Stimulated activated CD4-positive, alpha-beta T cell treated with anti-CD3 and anti-CD28 coated beads, Interleukin-12 subunit alpha, Interleukin-12 subunit beta, amount 100 ng/mL, for 4 hours (primary cell): ENCODE data around the gene MT1X.

Experiments used
- DNase-seq: peaks from one replicate; pipeline ENCODE4 v3.0.0-alpha.2; 2020

Gene MT1X

DNA sequence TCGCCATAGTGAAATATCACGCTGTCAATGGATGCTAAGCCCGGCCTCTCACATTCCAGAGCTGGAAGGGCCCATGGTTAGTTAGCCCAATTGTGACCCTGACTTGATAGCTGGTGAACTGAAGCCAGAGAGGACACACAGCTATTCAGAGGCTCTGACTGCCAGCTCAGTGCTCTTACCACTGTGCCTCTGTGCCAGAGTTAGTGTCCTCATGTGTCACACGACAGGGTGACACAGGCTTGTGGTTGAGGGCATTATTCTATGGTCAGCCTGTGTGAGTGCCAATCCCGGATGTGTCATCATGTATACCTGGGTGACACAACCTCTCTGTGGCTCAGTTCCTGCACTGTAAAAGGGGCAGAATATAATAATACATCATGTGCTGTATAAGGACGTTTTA lies 2.5 kb upstream of the MT1X start:
- DNase-seq, result no peak

DNA sequence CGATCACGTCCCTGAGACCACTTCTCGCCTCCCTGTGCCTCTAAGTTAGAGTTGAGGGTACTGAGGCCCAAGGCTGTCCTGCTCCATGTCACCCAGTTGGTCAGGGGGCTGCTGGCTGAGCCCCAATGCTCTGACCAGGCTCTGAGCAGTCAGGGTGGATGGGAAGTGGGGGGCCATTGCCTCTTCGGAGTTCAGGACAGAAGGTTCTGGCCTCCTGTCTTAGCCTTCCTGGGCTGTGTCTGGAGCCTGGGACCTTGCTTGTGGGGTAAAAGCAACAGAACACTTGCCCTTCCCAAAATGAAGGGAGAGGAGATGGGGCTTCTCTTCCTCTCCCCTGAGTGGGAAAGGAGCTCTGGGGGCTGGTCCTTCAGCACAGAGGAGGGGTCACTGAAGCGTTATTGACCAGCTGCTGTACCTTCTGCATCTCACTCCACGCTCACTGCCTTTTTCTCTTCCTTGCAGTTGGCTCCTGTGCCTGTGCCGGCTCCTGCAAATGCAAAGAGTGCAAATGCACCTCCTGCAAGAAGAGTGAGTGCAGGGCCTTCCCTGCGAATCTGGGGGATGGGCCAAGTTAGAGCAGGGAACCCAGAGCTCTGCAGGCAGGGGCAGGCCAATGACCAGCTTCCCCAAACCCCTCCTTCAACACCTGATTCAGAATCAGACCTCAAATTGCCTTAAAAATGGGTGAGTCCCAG lies 580 bp downstream of the MT1X start:
- no peak for DNase-seq

DNA sequence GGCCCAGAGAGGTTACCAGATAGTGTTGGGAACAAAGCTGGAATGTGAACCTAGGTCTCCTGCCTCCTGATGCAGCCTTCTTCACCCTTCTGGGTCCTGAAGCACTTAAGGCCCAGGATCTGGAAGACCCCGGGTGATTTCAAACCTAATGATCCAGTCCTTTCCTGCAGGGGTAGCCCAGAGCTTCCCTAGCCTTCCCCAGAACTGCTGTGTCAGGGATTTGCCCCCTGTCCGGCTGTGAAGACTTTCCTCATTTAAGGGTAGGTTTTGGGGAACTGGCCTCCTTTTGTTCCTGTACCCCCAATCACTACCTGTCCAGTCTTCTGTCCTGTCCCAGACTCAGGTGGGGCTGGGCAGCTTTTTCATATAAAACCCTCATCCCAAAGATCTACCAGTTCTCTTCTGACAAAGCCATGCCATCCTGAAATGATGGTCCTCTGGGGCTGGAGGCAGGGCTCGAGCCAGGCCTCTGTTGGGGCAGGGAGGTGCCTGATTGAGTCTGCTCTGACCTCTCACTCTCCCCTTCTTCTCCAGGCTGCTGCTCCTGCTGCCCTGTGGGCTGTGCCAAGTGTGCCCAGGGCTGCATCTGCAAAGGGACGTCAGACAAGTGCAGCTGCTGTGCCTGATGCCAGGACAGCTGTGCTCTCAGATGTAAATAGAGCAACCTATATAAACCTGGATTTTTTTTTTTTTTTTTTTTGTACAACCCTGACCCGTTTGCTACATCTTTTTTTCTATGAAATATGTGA lies 1.3 kb downstream of the MT1X start:
- no peak for DNase-seq

DNA sequence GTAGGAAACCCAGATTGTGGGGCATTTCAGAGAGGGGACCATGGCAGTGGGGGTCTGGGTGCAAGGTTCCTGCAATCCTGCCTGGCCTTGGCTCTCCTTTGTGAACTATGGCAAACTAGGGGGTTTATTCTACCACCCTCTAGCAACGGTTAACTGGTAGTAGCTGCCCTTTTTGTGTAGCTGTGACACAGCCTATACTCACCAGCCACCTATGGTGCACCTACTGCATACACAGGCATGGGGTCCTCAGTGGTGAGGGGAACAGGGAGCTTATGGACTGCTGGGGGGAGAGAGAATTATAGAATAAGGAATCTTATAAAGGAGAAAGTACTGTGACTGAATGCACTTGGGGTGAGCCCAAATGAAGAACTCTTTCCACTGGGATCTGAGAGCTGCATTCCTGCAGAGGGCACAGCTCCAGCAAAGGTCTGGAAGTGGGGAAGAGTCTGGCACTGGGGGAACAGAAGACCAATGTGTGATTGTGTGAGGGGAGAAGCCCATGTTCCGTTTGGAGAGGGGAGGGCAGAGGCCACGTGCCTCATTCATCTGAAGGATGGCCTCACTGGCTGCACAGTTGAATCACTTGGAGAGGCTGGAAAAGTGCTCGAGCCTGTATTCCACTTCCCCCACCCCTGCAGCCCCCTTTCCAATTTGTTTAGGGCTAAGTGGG lies 2.1 kb downstream of the MT1X start:
- DNase-seq, result no peak

DNA sequence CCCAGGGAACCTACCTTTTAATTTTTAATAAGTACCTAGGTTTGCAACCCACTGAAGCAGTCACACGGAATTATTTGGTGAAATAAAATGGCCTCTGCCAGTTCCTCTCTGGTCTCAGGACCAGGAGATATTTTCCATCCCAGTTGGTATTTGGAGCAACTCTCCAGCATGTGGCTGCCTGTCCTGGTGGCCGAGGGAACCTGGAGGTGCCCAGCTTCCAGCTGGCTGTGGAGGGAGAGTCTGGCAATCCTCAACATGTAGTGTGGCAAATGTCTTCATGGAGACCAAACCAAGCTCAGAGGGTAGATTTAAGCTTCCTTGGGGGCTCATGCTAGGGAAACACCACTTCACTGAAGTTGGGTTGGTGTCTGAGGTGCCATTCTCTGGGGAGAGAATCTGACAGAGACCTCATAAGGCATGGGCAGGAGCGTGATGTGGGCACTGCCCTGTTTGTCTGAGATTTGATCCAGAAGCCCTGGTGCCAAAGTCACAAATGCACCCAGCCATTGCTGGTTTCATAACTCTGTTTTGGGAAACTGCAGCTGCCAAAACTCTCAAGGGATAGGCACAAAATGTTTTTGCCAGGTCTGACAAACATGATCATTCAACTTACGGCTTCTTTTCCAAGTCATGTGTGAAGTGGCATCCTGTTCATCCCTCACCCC lies 2.8 kb downstream of the MT1X start:
- no peak for DNase-seq

DNA sequence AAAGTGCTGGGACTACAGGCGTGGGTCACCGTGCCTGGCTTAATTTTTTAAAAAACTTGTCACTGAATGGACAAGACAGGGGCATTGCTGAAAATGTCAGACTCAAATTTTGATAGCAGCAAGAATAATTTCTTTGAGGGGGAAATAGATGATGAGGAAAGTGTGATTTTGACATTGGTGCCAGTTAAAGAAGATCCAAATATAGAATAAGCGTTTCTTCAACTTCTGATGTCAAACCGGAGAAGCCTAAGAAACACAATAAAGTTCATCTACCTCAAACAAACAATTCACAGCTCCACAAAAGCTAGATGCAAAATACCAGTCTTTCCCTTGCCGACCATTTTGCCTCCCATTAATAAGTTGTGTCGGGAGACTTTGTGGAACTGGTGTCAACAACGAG lies 4.5 kb downstream of the MT1X start:
- no peak for DNase-seq

DNA sequence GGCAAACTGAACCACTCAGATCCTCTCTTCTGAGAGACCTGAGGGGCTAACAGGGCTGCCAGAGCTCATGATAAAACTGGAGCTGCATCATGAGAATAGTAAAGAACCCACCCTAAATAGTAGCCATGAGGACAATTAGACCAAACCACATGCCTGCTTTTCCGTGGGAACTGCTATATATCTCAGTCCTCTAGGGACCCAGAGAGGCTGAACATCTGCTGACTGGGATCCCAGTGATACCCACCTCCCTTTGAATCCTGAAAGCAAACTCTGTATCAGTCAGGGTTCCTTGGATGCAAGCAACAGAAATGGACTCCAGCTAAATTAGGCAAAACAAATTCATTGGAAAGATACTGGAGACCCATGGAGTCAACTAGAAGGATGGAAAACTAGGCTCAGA lies 6.5 kb downstream of the MT1X start:
- DNase-seq, result no peak

DNA sequence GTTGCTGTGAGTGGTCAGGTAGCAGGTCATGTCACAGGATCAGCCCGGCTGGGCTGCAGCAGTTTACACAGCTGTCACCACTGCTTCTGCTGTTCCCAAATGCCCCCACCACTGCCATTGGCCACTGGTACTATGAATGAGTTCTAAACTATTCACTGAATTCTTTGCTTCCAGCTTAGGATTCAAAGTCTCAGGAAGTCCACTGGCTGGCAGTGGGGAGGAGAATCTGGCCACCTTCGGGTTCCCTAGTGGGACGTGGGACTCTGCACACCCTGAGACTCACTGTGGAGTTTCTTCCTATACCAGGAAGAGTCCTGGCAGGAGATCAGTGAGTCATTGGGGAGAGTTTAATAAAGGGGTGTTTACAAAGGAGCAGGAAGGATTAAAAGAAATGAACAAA lies 6.9 kb downstream of the MT1X start:
- DNase-seq, result no peak

DNA sequence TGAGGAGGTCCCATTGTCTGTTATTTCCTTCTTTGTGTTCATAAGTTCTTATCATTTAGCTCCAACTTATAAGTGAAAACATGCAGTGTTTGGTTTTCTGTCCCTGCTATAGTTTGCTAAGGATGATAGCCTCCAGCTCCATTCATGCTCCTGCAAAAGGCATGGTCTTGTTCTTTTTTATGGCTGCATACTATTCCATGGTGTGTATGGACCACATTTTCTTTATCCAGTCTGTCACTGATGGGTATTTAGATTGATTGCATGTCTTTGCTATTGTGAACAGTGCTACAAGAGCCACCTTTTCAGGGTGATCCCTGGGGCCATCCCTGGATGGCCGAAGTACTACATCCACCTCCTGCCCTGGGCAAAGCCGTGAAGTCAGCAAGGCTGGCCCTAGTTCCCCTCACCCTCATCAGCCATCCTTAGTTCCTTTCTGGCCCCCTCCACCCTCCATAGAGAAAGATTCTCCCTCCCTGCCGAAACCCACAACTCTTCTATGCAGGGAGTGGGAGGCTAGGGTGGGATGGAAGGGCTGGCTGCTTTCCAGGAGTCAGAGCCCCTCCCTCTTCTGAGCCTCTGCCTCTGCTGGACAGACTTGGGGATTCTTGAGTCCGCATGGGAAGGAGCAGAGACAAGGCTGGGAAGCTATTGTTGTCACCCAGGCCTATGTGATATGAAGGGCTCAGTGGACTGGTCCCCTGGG lies 8.3 kb downstream of the MT1X start:
- no peak for DNase-seq

DNA sequence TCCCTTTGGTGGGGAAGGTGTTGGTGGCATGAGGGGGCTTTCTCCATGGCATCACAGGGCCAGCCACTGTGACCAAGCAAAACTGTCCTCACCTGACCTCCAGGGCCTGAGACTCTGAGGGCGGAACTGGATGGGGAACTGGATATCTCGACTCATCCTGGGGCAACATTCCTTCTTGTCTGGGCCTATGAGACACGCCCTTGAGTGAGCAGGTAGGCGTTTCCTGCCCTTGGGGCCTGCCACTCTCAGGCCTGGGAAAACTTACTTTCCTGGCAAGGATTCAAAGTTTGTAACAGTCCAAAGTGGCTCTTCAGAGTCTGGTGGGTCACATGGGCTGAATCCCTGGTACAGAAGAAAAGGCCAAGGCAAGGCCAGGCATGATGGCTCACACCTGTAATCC lies 9.6 kb downstream of the MT1X start:
- DNase-seq, result no peak

DNA sequence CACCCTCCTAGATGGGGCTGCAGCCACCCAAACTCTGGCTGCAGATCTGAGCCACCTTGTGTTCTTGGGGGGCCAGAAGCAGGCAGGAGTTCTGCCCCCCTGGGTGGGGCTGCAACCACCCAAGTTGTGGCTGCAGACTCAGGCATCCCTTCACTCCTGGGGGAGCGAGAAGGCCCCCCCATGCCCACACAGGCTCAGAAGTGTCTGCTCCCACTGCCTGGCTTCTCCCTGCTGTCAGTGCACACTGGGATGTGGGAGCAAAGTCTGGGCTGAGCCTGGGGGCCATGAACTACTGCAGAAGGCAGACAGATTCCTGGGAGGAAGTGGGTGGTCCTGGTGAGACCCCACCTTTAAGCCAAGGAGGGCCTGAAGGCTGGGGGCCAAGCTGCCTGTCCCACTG lies 13.0 kb downstream of the MT1X start:
- no peak for DNase-seq

DNA sequence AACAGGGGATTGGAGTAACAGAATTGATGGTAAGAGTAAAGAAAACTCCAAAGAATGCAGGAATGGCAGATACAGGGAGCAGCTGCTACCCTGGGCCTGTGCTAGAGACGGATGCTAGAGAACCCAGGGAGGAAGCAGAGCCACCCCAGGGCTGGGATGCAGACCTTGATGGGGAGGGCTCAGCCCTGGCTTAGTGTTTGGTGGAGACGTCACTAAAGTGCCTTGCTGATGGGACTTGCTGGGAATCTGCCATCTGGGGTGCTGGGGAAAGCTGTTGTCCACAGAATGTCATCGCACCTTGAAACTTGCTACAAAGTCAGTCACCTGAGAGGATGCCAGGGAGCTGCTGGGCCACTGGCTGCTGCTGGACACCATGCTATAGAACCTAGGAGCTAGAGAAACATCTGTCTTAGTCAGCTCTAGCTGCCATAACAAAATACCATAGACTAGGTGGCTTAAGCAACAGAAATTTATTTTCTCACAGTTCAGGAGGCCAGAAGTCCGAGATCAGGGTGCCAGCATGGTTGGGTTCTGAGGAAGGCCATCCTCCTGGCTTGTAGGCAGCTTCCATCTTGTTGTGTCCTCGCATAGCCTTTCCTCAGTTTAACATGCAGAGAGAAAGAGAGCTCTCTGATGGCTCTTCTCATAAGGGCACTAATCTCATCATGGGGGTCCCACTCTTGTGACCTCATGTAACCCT lies 15.3 kb downstream of the MT1X start:
- DNase-seq, result no peak

DNA sequence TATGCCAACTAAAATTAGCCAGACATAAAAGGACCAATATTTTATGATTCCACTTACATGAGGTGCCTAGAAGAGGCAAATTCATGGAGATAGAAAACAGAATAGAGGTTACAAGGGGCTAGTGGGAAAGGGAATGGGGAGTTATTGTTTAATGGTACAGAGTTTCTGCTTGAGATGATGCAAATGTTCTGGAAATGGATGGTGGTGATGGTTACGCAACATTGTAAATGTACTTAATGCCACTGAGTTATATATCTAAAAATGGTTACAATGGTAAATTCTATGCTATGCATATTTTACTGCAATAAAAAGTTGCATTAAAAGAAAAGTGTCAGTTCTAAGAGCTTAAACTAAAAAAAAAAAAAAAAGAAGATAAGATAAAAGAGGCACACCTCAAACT lies 17.9 kb downstream of the MT1X start:
- DNase-seq, result no peak

DNA sequence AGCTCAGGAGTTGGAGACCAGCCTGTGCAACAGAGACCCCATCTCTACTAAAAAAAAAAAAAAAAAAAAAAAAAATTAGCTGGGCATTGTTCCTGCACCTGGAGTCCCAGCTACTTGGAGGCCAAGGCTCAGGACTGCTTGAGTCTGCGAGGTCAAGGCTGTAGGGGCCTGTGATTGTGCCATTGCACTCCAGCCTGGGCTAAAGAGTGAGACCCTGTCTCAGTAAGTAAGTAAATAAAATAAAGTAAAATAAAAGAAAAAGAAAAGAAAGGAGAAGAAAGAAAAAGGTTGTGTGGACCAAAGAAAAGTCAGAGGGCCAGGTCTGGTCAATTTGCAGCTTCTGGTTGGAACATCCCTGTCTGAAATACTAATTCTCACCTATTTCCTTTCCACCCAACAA lies 18.4 kb downstream of the MT1X start:
- no peak for DNase-seq

DNA sequence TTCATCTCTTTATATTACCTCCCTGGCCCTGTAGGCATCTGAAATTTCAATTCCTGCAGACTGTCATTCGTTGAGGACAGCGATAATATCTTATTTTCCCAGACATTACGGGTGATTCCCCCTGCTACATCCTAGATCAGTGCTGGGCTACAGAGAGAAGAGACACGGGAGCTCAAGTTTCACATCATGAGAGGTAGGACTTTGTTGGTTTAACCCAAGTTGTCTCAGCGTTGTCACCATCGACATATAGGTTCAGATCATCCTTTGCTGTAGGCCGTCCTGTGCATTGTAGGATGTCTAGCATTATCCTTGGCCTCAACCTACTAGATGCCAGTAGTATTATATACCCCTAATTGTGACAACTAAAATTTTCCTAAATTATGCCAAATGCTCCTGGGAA lies 19.3 kb downstream of the MT1X start:
- DNase-seq, result no peak

DNA sequence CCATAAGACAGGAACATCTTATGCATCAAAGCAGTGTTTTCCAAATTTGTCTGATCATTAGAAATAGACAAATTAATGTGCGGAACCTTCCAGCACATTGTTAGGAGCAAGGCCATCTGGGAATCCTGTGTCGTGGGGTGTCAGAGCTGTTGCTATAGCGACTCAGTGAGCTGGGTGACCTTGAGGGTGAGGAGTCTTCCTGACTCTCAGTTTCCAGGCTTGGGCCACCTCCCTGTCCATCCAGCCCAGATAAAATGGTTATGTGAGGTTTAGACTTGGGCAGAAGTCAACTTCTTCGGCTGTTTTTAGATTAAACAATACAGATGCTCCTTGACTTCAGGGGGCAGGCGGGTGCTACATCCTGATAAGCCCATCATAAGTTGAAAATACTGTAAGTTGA lies 20.6 kb downstream of the MT1X start:
- no peak for DNase-seq

DNA sequence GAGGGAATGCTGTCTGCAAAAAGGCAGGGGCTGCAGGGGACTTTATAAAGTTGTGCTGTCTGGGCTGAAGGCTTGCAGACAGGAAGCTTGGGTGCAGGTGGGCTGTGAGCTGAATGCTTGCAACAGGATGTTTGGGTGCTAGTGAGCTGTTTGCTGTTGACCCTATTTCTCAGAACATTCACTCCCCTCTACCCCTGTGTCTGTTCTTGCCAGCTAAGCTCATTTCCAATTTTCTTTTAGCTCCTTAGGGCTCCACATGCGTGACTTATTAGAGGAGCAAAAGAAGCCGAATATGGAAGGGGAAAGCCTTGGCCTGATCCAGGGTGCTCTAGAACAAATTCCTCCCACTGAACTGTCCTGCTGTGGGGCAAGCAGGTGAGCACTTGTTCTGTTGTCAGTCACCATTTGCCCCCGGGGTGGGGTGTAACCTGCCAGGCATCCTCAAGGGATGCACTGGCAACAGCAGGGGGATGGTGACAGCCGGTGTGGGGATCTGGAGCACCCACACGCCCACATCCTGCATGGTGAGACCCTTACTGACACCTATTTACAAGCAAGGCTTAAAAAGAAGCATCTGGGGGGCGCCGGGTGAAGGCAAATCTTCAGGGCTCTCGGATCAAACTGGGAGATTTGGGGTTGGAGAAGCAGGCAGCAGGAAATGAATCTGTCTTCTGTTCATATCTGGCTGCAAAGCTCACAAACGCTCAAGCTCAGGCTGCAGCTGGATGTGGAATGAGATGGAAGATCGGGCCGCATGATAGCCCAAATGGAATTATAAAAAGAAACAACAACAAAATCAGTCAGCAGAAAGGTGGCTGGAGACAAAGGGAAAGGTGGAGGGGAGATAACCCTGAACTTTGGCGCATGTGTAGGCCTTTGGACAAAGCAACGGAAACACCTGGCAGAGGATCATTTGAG lies 26.5 kb downstream of the MT1X start:
- DNase-seq, result no peak

DNA sequence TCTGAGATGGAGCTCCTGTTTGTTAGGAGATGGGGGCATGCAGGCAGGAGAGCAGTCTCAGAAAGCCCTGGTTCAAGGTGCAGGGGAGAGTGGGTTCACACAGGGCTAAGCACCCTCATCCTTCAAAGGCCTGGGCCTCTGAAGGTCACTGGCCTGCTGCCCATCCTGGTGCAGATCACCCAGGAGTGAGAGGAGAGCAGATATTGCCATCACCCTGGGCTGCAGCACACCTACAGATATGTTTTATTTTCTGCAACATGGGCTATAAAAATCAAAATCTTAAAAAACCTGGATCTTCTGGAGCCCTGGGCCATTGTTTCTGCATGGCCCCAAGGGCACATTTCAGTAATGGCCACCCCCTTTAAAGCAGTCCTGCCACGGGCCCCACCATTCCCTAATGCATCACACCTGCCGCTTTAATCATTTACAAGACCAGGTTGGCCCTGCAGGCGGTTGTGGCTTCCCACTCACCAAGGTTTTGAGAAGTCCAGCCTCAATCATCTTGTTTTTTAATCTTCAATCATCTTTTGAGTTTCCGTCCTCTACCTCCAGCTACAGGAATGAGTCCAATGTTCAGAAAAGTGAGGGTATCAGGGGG lies 27.3 kb downstream of the MT1X start:
- no peak for DNase-seq

DNA sequence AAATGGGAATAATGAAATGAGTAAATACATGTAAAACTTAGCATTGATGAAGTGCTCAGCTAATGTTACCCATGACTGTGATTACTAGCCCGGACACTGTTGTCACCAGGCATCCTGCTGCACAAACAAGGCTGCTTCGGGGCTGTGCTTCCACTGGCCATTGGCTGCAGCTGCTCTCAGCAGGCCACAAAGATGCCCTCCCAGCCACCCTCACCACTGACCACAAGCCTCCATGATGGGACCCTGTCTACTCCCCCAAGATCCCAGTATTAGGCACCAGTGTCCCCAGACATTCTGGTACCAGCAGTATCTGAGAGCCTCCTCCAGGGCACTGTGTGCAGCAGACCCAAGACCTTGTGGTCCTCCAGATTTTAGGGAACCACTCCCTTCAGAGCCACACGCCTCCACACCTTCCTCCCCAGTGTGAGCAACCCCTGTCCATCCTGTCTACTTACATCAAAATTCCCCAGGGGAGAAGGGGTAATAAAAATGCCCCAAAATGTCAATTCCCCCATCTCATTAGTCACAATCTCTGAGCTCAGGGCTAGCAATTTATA lies 28.0 kb downstream of the MT1X start:
- no peak for DNase-seq

DNA sequence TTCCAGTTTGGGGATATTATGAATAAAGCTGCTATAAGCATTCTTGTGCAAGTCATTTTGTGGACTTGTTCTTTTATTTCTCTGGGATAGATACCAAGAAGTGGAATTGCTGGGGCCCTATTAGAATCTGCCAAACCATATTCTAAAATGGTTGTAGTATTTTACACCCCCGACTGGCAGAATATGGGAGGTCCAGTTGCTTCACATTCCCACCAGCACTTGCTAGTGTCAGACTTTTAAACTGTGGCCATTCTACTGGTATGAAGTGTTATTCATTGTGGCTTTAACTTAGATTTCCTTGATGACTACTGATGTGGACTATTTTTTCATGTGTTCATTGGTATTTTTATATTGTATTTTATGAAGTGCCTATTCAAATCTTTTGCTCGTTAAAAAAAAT lies 29.6 kb downstream of the MT1X start:
- no peak for DNase-seq

DNA sequence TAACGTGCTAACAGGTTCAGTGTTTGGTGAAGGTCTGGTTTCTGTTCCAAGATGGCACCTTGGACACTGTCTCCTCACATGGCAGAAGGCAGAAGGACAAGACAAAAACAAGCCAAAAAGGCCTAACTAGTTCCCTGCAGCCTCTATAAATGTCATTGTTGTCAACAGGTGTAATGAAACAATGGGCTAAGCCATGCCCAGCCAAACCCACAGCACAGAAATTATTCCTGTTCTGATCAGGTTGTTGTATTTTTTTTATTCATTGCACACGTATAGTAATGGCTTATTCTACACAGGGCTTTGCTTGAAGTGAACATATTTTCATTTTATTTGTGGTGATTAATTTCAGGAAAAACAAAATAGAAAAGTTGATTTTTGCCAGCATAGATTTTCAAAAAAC lies 31.5 kb downstream of the MT1X start:
- no peak for DNase-seq
